BE2C (cell line): Measurements from ENCODE around the gene CHCHD3. TPM values are rescaled to one million over a fixed set of nuclear protein-coding genes. Genes with fewer than 3 reads are reported as not detected.

ENCODE experiments used
- DNase-seq: peaks from one replicate; pipeline ENCODE4 v3.0.0-alpha.2; 2020
- H3K27me3 ChIP-seq: fragments of 250-450 bp; sonication (Bioruptor Pico); 2 replicates; pipeline ENCODE4 v1.5.1; 2020; ENCODE audit warnings: mild to moderate bottlenecking
- H3K36me3 ChIP-seq: fragments of 250-450 bp; sonication (Bioruptor Pico); 2 replicates; pipeline ENCODE4 v1.5.1; 2020; ENCODE audit warnings: mild to moderate bottlenecking
- H3K4me1 ChIP-seq: fragments of 250-450 bp; sonication (Bioruptor Pico); 2 replicates; pipeline ENCODE4 v1.5.1; 2020
- H3K4me3 ChIP-seq: 2 replicates; pipeline ENCODE4 v1.5.1; 2011; ENCODE audit warnings: low read depth, low read length
- H3K9me3 ChIP-seq: fragments of 250-450 bp; sonication (Bioruptor Pico); 2 replicates; pipeline ENCODE4 v1.5.1; 2020
- CTCF ChIP-seq: IDR thresholded peaks from 2 replicates; pipeline ENCODE4 v1.5.1; 2012; ENCODE audit warnings: mild to moderate bottlenecking, low read depth, low read length
- polyA plus RNA-seq: library from polyadenylated mRNA; unstranded; fragments of >200 nt; gene quantifications from one replicate; pipeline ENCODE4 v1.2.1, GENCODE V29; 2012; ENCODE audit warnings: low read depth, missing spikeins; ENCODE audit not compliant: insufficient read length, insufficient read depth

The CHCHD3 gene
- polyA plus RNA-seq: 113 TPM

- DNase-seq: peak; percentile 99
- Histone ChIP-seq H3K4me1 (peaks cover 17% of the 10 kb centered on the region), H3K27me3 (no peaks in the 10 kb centered on the region), H3K36me3 (peaks cover 10% of the 10 kb centered on the region), H3K4me3 (peak within 1 kb of the TSS; percentile 95), H3K9me3 (no peaks in the 10 kb centered on the region)
- TF ChIP-seq CTCF: no peak
These were observed at the start of gene CHCHD3 for GRCh38 chr7:133081599-133082389. TSS of gene CHCHD3 (minus strand) at chr7:133082090. CDS start at chr7:133081937, 153 bp downstream.

DNA sequence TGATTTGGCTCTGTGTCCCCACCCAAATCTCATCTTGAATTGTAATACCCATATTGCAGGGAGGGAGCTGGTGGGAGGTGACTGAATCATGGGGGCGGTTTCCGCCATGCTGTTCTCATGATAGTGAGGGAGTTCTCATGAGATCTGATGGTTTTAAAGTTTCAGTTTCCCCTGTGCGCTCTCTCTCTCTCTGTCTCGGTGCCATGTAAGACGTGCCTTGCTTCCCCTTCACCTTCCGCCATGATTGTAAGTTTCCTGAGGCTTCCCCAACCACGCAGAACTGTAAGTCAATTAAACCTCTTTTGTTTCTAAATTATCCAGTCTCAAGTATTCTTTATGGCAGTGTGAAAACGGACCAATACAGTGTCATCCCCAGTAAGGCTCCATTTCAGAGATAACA is 48.3 kb upstream of the CHCHD3 start:
- no peaks in the 10 kb centered on the region for H3K27me3 ChIP-seq
- DNase-seq: no peak
- no peaks in the 10 kb centered on the region for H3K36me3 ChIP-seq
- peaks cover 7% of the 10 kb centered on the region for H3K4me1 ChIP-seq
- H3K9me3 ChIP-seq: no peaks in the 10 kb centered on the region
- TF ChIP-seq CTCF: no peak
- H3K4me3 ChIP-seq: no peak overlapping the region

DNA sequence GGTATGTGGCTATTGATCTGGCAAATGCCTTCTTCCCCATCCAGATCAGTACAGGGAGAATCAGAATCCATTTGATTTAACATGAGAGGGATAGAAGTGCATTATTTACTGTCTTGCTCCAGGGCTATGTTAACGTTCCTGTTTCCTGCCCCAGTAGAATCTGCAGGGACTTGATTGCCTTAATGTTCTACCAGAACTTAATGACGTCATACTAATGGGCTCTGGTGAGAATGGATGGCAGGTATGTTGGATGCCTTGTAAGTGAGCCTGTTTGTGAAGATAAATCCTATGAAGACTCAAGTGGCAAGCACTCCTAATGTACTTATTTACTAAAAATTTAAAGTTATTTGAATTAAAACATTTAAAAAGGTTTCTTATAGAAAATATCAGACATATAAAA is 44.5 kb upstream of the CHCHD3 start:
- no peaks in the 10 kb centered on the region for H3K36me3 ChIP-seq
- H3K27me3 ChIP-seq: no peaks in the 10 kb centered on the region
- no peaks in the 10 kb centered on the region for H3K9me3 ChIP-seq
- no peak overlapping the region for H3K4me3 ChIP-seq
- H3K4me1 ChIP-seq: peaks cover 16% of the 10 kb centered on the region
- DNase-seq: peak; percentile 51
- no peak for TF ChIP-seq CTCF

DNA sequence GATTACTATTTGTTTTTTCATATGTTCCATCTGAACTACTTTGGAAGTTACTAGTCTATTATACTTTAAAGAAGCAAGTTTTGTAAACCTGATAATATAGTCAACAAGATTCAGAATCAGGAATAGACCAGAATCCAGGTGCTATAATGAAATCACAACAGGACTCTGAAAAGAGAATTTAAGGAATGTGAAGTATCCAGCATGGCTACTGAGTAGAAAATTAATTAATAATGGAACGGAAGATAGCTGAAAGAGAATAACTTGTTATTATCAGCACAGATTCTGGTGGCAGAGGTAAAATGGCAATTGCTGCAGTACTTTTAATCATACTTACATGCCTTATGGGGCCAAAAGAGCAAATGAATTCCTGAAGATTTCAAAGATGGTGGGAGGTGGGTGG is 43.1 kb upstream of the CHCHD3 start:
- no peaks in the 10 kb centered on the region for H3K36me3 ChIP-seq
- no peaks in the 10 kb centered on the region for H3K27me3 ChIP-seq
- peaks cover 22% of the 10 kb centered on the region for H3K4me1 ChIP-seq
- no peak overlapping the region for H3K4me3 ChIP-seq
- no peaks in the 10 kb centered on the region for H3K9me3 ChIP-seq
- DNase-seq: no peak
- TF ChIP-seq CTCF: no peak

DNA sequence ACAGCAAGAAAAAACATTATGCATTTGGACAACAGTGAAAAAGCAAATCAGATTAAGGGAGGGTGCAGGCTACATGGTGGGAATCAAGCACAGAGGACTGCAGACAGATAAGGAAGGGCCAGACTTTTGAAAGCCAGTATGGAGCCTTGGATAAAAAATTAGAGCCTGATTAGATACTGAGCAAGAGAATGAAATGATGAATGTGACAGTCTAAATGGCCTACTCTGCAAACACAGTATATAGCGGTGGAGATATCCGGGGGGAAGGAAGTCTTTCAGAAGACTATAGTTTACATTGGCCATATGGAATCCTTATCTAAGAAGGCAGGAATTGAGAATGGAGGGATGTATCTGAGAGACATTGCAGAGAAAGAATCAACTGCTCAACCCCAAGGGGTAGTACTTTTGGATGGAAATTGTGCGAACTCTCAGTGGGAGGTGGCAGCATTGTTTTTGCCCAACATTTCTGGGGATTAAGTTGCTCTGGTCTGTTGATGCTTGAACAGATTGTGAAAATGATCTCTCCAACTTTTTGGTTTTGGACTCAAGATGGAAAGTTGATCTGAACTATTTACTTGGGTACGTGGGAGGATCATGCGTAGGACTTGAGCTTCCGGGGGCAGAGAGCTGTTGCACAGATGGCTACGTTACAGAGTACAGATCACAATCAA is 39.4 kb upstream of the CHCHD3 start:
- Histone ChIP-seq H3K4me1 (peaks cover 43% of the 10 kb centered on the region), H3K36me3 (no peaks in the 10 kb centered on the region), H3K4me3 (peak overlapping the region; percentile 19), H3K9me3 (no peaks in the 10 kb centered on the region), H3K27me3 (no peaks in the 10 kb centered on the region)
- no peak for TF ChIP-seq CTCF
- DNase-seq: peak; percentile 63

DNA sequence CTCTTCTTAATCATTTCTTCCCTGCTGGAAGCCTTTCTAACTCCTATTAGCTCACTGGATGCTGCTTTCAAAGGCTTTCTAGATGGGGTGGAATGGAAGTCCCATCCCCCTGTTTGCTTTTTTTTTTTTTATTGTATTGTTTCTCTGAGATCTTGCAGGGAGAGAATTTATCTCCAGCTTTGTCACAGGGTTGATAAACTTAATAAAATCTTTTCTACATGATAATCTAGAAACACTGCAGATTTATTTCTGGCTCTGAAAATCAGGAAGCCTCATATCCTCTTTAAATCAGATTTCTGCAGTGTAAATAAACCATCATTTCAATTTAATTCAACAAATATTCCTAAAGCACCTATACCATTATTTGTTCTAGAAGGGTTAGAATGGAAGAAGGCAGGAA is 37.2 kb upstream of the CHCHD3 start:
- H3K27me3 ChIP-seq: no peaks in the 10 kb centered on the region
- no peak for TF ChIP-seq CTCF

More for the DNA sequence above, 37.2 kb upstream of the CHCHD3 start:
- no peak for DNase-seq
- Histone ChIP-seq H3K9me3 (no peaks in the 10 kb centered on the region), H3K36me3 (no peaks in the 10 kb centered on the region), H3K4me3 (no peak overlapping the region), H3K4me1 (peaks cover 54% of the 10 kb centered on the region)
